Left ventricle myocardium inferior (tissue), 1 donor: ENCODE measurements around the gene URI1. TPM values are rescaled to one million over a fixed set of nuclear protein-coding genes. Genes with fewer than 3 reads are reported as not detected.

Experiments used
- DNase-seq: peaks from one replicate; pipeline ENCODE4 v3.0.0-alpha.2; 2020
- H3K27ac ChIP-seq: fragments of 200-600 bp; replicated peaks from 2 replicates; pipeline ENCODE4 v1.8.0; 2021
- H3K27me3 ChIP-seq: fragments of 200-600 bp; 2 replicates; pipeline ENCODE4 v1.8.0; 2021; ENCODE audit warnings: low read depth
- H3K36me3 ChIP-seq: fragments of 200-600 bp; 2 replicates; pipeline ENCODE4 v1.8.0; 2021
- H3K4me1 ChIP-seq: fragments of 200-600 bp; 2 replicates; pipeline ENCODE4 v1.8.0; 2021
- H3K4me3 ChIP-seq: fragments of 200-600 bp; 2 replicates; pipeline ENCODE4 v1.8.0; 2021; ENCODE audit warnings: mild to moderate bottlenecking, moderate library complexity
- H3K9me3 ChIP-seq: fragments of 200-600 bp; replicated peaks from 2 replicates; pipeline ENCODE4 v1.8.0; 2021
- intact Hi-C: fragments of 100-400 bp; cut with micrococcal nuclease; formaldehyde crosslinking; loops from one replicate; pipeline ENCODE4 v1.11.0; 2022
- total RNA-seq: library from RNA; stranded (reverse); fragmentation: NEBNext Ultra II Directional; extraction: Animal tissue kit (Norgen Biotek cat#: 25700); gene quantifications from one replicate; pipeline ENCODE4 v1.2.1, GENCODE V29; 2021
- TF ChIP-seq, protein P1 (sequence below): fragments of 200-600 bp; IDR thresholded peaks from 2 replicates; pipeline ENCODE4 v1.8.0; 2021; ENCODE audit warnings: antibody characterized with exemption, mild to moderate bottlenecking, borderline replicate concordance
- donor health status: DM: no; HTN: yes; CAD: no; lungs with severe emphysema.

URI1 gene
- total RNA-seq, 1 donor from 2014 or later, result 43.0 TPM

DNA sequence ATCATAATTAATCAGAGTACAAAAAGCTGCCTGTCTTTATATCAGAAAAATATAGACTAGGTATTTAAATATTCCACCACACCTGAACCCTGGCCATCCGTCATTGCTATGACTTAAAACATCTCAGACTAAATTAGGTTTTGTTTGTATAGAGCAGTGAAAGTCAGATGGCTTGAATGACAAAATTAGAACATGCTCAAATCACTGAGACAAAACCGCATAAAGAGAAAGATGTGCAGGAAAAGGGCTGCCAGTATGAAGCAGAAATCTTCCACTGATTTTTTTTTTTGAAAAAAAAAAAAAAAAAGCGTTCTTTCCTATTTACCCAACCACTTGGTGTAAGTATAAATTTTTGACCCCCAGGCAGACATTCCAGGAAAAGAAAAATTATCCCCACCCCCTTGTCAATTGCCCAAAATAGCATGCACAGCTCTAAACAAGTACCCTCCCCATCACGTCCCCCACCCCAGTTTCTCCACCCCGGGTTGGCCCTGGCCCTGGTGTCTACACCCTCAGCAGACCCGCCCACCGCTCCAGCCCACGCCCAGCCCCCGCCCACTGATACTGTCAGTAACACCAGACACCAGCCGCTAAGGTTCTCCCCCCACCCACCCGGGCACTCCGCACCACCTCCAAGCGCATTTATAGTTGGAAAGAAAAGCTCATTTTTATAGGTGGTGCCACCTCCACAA, 118.6 kb downstream of the URI1 start:
- Histone ChIP-seq H3K27me3 (peaks cover 14% of the 10 kb centered on the region), H3K36me3 (no peaks in the 10 kb centered on the region), H3K9me3 (peaks cover 9% of the 10 kb centered on the region), H3K4me3 (no peak overlapping the region), H3K27ac (no peak overlapping the region), H3K4me1 (no peaks in the 10 kb centered on the region)
- intact Hi-C loops, result no loop called here
- TF ChIP-seq, protein P1, sequence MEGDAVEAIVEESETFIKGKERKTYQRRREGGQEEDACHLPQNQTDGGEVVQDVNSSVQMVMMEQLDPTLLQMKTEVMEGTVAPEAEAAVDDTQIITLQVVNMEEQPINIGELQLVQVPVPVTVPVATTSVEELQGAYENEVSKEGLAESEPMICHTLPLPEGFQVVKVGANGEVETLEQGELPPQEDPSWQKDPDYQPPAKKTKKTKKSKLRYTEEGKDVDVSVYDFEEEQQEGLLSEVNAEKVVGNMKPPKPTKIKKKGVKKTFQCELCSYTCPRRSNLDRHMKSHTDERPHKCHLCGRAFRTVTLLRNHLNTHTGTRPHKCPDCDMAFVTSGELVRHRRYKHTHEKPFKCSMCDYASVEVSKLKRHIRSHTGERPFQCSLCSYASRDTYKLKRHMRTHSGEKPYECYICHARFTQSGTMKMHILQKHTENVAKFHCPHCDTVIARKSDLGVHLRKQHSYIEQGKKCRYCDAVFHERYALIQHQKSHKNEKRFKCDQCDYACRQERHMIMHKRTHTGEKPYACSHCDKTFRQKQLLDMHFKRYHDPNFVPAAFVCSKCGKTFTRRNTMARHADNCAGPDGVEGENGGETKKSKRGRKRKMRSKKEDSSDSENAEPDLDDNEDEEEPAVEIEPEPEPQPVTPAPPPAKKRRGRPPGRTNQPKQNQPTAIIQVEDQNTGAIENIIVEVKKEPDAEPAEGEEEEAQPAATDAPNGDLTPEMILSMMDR, result no peak
- no peak for DNase-seq

GRCh38 chr19:30061223-30062064, 119.4 kb downstream of the URI1 start:
- DNase-seq, result no peak
- Histone ChIP-seq H3K27me3 (peaks cover 14% of the 10 kb centered on the region), H3K27ac (no peak overlapping the region), H3K9me3 (peaks cover 7% of the 10 kb centered on the region), H3K4me3 (no peak overlapping the region), H3K4me1 (no peaks in the 10 kb centered on the region), H3K36me3 (no peaks in the 10 kb centered on the region)
- TF ChIP-seq, protein P1, result no peak
- intact Hi-C loops, result no loop called here

DNA sequence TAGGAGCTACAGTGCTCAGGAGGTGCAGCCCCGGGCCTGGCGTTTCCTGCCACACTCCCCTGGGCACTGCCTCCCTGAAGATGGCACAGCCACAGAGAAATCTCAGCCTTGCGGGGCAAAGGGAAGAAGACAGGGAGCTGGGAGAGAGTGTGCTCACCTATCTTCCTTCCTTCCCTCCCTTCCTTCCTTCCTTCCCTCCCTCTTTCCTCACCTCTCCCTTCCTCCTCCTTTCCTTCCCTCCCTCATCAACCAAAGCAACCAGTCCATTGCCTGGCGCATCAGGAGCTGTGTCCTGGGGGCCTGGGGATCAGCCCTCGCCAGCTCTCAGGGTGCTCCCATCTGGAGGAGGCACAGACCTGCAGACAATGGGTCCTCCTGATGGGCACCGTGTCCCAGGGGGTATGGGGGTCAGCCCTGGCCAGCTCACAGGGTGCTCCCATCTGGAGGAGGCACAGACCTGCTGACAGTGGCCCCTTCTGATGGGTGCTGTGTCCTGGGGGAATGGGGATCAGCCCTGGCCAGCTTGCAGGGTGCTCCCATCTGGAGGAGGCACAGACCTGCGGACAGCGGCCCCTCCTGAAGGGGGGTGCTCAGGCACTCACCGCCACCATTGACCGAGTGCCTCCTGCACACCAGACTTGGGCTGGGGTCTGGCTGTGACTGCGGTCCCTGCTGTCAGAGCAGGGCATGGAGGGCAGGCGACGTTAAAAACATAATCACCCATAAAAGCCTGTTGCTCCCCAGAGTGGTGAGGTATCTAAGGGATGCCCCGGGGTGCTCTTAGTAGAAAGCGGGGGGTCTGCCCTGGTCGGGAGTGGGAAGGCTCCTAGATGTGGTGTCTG, 120.2 kb downstream of the URI1 start:
- no peaks in the 10 kb centered on the region for H3K9me3 ChIP-seq
- H3K27ac ChIP-seq, result no peak overlapping the region
- no peaks in the 10 kb centered on the region for H3K4me1 ChIP-seq
- peaks cover 14% of the 10 kb centered on the region for H3K27me3 ChIP-seq
- no peak for DNase-seq
- H3K4me3 ChIP-seq, result no peak overlapping the region
- H3K36me3 ChIP-seq, result no peaks in the 10 kb centered on the region
- TF ChIP-seq, protein P1, result no peak
- intact Hi-C loops, result no loop called here

DNA sequence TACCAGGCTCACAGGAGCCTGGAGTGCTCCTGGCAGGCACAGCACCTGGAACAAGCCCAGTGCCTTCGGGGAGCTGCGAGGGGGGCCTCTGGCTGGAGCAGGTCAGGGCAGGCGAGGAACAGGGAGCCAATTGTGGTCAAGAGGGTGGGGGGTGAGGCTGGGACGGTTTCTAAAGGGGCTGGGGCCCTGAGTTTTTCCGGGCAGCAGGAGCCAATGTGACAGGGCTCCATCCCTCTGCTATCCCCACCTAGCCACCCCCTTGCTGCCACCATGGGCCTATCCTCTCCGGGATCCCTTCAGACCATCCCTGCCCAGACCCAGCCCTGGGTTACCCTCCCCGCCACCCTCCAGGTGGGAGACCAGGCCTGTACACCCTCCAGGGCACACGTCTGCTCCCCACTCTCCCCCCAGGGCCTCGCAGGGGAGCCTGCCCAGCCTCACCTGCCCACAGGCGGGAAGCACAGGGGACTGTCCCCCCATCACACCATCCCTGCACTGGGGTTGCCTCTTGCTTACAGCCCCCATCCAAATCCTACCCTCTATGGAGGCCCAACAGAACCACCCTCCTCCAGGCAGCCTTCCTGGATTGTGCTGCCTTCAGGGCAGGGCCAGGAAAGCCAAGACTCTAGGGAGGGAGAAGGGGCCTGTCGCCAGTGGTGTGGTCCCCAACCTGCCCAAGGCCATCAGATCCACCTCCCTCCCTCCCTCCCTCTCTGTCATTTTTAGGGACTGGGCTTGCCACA, 121.0 kb downstream of the URI1 start:
- intact Hi-C loops, result no loop called here
- no peak for DNase-seq
- no peaks in the 10 kb centered on the region for H3K4me1 ChIP-seq
- H3K36me3 ChIP-seq, result no peaks in the 10 kb centered on the region
- no peak overlapping the region for H3K4me3 ChIP-seq
- TF ChIP-seq, protein P1, result no peak
- peaks cover 14% of the 10 kb centered on the region for H3K27me3 ChIP-seq
- no peaks in the 10 kb centered on the region for H3K9me3 ChIP-seq
- no peak overlapping the region for H3K27ac ChIP-seq
